RPMI7951 (cell line): ENCODE data around the gene CYP11A1. TPM values are rescaled to one million over a fixed set of nuclear protein-coding genes. Genes with fewer than 3 reads are reported as not detected.
A peak's percentile ranks its signal among the peaks of the same experiment; 100 is the strongest.

Source experiments
- DNase-seq: peaks from one replicate; pipeline ENCODE4 v3.0.0-alpha.2; 2012; ENCODE audit warnings: low read depth
- total RNA-seq: library from RNA; depleted of rRNA; stranded (reverse); fragments of >200 nt; shearing (Covaris generic); gene quantifications from 2 replicates; pipeline ENCODE4 v1.2.3, GENCODE V29; 2014

Gene CYP11A1
- total RNA-seq, 1 experiment from 2014 or later: not detected

- DNase-seq: no peak
These were observed 21.0 kb upstream of the CYP11A1 start for GRCh38 chr15:74388363-74388951.

- DNase-seq: no peak
These were observed 20.3 kb upstream of the CYP11A1 start for GRCh38 chr15:74387621-74388362.

DNA sequence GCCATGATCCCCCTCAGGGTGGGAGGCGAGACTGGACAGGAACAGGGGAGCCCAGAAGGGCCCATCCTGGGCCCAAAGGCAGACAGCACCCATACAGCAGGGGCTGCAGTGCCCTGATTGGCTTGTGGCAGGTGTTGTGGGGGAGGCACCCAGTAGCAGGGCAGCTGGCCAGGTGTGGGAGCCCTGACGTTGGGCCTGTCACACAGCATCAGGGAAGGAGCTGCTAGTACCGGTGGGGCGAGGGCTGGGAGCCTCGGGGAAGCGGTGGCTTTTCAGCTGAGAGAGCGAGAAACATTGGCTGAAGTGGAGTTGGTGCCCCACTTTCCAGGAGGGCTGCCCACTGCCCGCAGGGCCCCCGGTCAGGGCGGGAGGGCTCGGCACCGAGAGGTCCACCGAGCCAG lies 19.7 kb upstream of the CYP11A1 start:
- DNase-seq: no peak

DNA sequence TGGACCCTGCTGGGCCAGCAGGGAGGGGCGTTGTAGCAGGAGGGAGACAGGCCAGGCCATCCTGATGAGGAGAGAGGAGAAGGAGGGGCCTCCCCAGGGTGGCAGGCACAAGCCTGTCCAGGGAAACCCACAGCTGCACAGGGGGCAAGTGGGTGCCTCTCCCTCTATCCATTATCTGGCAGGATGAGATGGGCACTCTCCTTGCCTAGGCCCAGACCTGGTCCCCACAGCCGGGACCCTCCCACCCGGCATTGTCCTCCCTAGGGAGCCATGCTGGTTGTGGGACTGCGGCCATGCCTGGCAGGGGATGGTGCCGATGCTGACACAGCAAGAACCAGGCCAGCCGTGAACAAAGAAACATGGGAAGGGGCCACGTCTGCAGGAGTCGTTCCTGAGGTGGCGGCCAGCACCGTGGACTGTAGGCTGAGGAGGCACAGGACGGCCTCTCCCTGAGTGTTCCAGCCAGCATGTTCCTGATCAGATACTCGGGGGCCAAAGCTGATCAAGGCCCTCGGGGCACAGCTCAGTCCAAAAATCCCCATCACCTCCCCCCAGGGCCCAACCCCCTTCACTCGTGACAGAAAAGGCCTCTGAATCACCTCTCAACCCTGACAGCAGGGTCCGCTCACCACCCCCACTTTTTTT lies 19.2 kb upstream of the CYP11A1 start:
- DNase-seq: no peak

GRCh38 chr15:74385733-74386132 lies 18.3 kb upstream of the CYP11A1 start:
- no peak for DNase-seq

GRCh38 chr15:74384881-74385643 lies 17.6 kb upstream of the CYP11A1 start:
- DNase-seq: no peak

- DNase-seq: no peak
These were observed 17.1 kb upstream of the CYP11A1 start for GRCh38 chr15:74384566-74384880.

DNA sequence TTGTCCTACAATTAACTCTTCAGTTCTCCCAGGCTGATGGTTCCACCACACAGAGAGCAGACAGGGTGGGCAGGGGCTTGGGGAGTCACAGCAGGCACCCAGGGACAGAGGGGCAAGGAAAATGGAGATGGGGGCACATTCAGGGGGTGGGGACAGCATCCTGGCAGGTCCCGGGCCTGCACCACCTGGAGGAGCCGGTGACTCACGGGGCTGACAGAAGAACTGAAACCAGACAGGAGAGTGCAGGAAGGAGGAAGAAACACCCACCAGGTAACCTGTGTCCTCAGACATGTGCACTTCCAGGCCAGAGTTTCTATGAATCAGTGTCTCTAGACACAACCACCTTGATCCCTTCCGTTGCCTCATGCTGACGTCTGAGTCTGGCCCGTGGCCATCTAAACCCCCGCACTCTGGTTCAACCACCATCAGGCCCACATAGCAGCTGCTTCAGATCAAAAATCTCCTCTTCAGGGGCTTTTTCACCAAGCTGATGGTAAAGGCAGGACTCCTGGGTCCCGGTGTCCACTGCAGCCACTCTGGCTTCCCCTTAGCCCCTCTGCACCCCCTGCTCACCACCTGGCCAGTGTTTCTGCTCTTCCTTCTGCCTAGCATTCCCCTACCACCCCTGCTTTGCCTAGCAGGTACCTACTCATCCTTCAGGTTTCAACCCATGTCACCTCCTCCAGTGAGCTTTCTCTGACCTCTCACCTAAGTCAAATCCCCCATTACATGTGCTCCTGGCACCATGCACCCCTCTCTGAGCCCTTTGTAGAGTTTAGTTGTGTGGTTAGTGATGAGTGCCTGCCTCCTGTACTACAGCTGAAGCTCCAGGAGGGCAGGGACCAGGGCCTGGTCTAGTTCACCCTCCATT lies 16.5 kb upstream of the CYP11A1 start:
- no peak for DNase-seq

DNA sequence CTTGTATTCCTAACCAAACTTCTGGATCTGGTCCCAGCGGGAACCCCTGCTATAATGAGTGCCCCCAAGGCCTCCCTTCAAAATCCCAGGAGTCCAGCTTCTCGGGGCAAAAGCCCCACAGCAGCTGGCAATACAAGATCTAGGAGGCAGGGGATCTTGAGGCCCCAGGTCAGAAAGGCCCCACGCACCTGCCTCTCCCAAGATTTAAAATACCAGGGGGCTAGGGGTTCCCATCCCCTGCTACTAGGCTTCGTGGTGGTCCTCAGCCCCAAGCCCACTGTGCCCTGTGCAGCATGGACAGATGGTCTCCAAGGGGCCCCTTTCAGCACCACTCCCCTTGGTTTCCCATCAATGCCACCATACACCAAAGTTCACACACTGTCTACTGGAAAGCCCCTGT lies 15.8 kb upstream of the CYP11A1 start:
- DNase-seq: no peak

GRCh38 chr15:74382004-74382816 lies 14.8 kb upstream of the CYP11A1 start:
- peak; percentile 76 for DNase-seq

GRCh38 chr15:74381481-74381880 lies 14.0 kb upstream of the CYP11A1 start:
- no peak for DNase-seq

- no peak for DNase-seq
These were observed 13.7 kb upstream of the CYP11A1 start for GRCh38 chr15:74381190-74381453.

GRCh38 chr15:74380361-74381189 lies 13.1 kb upstream of the CYP11A1 start:
- DNase-seq: no peak

GRCh38 chr15:74378848-74379247 lies 11.4 kb upstream of the CYP11A1 start:
- DNase-seq: peak; percentile 82

GRCh38 chr15:74377831-74378766 lies 10.7 kb upstream of the CYP11A1 start:
- DNase-seq: no peak

- DNase-seq: no peak
These were observed 9.6 kb upstream of the CYP11A1 start for GRCh38 chr15:74376825-74377581.

DNA sequence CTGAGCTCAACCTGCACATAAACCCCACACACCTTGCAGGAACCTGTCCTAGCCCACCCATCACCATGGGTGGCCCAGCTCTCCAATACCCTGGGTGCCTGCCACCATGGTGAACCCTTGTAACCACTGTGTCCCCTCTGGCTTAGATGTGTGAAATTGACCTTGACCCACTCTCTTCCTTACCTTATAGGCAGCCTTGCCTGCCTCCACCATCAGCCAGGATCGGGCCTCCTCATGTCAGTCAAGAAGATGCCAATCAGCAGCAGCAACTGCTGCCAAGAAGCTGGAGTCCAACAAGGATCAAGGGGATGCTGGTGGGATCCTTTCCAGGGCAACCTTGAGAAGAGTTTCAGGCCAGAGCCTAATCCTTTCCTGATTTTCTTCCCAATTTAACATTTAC lies 8.8 kb upstream of the CYP11A1 start:
- DNase-seq: no peak

GRCh38 chr15:74375303-74375693 lies 7.9 kb upstream of the CYP11A1 start:
- DNase-seq: peak; percentile 79
